OCI-LY1 (cell line): ENCODE measurements around the gene AOAH.
"Not testable (repeated sequence)": the region's sequence is repeated elsewhere in the genome, so short reads cannot be mapped to it uniquely, and the experiment has no call there.

ENCODE experiments used
- CTCF ChIP-seq: fragments of 200-600 bp; sonication (generic), shearing (Covaris generic); IDR thresholded peaks from 2 replicates; pipeline ENCODE4 v1.5.1; 2017; ENCODE audit warnings: mild to moderate bottlenecking, antibody characterized with exemption, low read length, moderate library complexity, mixed read lengths
- EZH2 ChIP-seq: fragments of 200-600 bp; sonication (generic), shearing (Covaris generic); IDR thresholded peaks from 2 replicates; pipeline ENCODE4 v1.8.0; 2017; ENCODE audit warnings: borderline replicate concordance, mixed run types, mild to moderate bottlenecking, antibody characterized with exemption, low read length, moderate library complexity, mixed read lengths

- not testable (repeated sequence) for TF ChIP-seq CTCF, EZH2
These were observed 220.1 kb downstream of the AOAH start for GRCh38 chr7:36504216-36504615.
